ENCODE measurements around the gene GH2.
"Not testable (repeated sequence)": the region's sequence is repeated elsewhere in the genome, so short reads cannot be mapped to it uniquely, and the experiment has no call there.

Gene GH2

GRCh38 chr17:63881935-63882601 lies at the start of gene GH2:
Gene GH2 (minus strand): TSS chr17:63881944. CDS start chr17:63881801, 143 bp downstream.
- peak; percentile 73 for DNase-seq (ENCODE audit: low spot score)

- DNase-seq (ENCODE audit: low spot score), result peak; percentile 3
Measured at GRCh38 chr17:63930951-63931575, 49.3 kb upstream of the GH2 start.

DNA sequence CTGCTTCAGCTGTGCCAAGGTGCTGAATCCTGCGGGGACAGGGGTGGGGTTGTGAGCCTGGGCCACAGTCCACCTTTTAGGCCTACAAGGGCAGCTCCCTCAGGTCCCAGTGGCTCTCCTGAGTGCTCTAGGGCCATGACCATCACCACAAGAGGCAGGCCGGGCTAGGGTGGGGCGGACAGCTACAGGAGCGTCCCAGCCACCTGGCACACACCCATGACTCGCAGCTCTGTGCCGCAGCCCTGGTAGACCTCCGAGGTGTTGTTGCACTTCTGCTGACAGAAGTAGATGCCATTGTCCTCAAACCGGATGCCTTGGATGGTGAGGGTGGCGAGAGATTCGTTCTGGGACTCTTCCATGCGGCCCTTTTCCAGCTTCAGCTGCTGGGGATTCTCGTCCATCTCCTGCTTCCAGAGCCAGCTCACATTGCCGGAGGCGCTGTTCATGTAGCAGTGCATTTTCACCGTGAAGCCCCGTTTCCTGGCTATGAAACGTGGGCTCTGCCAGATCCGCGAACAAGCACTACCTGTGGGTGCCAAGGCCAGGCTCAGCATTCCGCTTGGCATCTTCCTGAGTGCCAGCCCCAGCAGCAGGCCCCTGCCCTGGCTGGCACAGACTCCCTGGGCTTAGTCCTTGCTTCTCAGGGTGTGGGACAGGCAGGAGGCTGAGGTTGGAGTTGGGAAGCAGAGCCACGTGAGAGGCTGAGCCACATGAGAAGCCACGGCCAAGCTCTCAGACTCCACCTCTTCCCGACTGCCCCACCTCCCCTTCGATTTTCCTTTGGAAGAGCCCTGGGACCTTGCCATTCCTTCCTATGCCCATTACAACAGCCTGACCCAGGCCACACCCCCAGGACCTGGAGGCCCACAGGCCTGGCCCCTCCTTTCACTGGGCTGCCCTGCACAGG lies 48.4 kb upstream of the GH2 start:
- DNase-seq (ENCODE audit: low spot score), result peak; percentile 6

DNA sequence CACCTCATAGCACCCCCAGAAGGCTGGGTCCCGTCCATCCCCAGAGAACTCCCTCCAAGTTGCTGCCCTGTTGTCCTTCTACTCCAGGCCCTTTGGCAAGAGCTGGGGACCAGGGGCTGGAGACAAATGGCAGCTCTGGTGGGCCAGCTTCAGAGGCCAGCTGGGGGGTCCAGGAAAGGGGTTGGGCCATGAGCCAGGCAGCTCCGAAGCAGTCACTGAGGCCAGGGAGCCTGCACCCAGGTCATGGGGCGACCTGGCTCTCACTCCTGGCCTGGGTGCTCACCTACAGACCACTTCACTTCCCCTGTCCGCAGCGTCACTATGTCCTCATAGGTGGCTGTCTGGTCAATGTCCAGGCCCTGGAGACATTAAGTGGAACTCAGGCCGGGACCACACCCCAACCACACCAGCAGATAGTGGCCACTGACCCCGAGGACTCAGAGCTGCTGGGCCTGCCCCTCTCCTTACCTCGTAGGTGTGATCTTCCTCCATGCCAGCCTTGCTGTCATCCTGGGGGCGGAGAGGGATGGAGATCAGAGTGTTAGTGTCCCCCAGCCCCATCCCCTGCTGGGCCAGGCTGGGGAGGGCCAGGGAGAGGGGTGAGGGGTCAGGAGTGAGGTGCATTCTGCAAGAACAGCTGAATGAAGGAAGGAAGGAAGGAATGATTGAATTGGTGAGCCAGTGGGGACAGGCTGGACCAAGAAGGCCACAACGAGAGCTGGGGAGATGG lies 47.4 kb upstream of the GH2 start:
- peak; percentile 4 for DNase-seq (ENCODE audit: low spot score)

DNA sequence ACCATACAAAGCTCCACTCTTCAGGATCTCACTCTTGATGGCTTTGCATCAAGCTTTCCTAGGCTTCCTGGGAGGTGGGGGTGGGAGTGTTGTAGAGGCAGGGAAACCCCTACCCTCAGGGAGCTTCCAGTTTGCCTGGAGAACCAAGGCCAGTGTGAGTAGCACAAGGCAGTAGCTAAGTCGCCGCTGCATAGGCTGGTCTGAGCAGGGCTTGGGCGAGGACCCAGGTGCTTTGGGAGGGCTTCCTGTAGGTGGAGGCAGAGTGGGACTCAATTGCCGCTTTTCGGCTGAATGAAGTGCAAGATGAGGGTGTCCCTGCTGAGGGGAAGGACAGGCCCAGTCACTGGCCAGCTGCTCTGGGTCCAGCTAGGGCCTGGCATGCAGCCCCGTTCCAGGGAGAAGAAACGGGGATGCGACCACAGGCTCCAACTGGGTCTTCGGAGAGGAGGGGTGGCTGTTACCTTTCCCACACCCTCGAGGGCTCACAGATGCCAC lies 46.5 kb upstream of the GH2 start:
- DNase-seq (ENCODE audit: low spot score), result peak; percentile 1

- DNase-seq (ENCODE audit: low spot score), result peak; percentile 9
Measured at GRCh38 chr17:63927464-63928171, 45.9 kb upstream of the GH2 start.

DNA sequence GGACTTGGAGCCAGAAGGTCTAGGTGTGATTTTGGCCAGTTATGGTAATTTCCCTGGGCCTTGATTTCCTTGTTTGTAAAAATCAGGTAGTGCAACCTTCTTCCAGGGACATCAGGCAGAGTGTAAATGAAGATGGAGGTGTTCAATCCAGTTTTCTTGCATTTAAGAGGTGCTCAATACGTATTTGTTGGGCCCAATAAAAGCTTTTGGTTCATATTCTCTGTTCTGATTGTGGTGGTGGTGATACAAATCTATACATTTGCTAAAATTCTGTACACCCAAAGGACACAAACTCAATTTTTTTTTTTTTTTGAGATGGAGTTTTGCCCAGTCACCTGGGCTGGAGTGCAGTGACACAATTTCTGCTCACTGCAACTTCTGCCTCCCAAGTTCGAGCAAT lies 44.4 kb upstream of the GH2 start:
- no peak for DNase-seq (ENCODE audit: low spot score)

- no peak for DNase-seq (ENCODE audit: low spot score)
Measured at GRCh38 chr17:63925615-63926014, 43.9 kb upstream of the GH2 start.

GRCh38 chr17:63922402-63922801 lies 40.7 kb upstream of the GH2 start:
- DNase-seq (ENCODE audit: low spot score), result not testable (repeated sequence)

DNA sequence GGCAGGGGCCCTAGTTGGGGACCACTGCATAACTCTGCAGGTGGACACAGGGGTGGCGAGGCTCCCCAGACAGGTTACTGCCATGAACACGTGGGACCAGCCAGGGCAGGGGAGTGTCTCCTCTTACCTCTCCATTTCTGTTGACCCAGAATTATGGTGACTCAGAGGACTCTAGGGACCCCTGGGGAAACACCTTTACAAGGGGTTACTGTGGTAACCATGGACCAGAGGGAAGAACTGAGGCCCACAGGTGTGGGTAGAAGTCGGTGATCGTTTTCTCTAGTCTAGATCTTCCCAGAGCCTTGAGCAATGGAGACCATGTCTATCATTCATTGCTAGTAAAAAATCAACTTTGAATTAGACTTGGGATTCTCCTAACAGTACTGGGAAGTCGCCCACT lies 39.0 kb upstream of the GH2 start:
- not testable (repeated sequence) for DNase-seq (ENCODE audit: low spot score)

- DNase-seq (ENCODE audit: low spot score), result not testable (repeated sequence)
Measured at GRCh38 chr17:63920050-63920449, 38.3 kb upstream of the GH2 start.

- DNase-seq (ENCODE audit: low spot score), result peak; percentile 76
Measured at GRCh38 chr17:63919311-63919723, 37.6 kb upstream of the GH2 start.

GRCh38 chr17:63918789-63919305 lies 37.1 kb upstream of the GH2 start, which contains the start of gene GH1:
Gene GH1 (minus strand): TSS chr17:63918839. CDS start chr17:63918776, 63 bp downstream.
- DNase-seq (ENCODE audit: low spot score), result not testable (repeated sequence)

GRCh38 chr17:63918305-63918704 lies 36.6 kb upstream of the GH2 start:
- no peak for DNase-seq (ENCODE audit: low spot score)

DNA sequence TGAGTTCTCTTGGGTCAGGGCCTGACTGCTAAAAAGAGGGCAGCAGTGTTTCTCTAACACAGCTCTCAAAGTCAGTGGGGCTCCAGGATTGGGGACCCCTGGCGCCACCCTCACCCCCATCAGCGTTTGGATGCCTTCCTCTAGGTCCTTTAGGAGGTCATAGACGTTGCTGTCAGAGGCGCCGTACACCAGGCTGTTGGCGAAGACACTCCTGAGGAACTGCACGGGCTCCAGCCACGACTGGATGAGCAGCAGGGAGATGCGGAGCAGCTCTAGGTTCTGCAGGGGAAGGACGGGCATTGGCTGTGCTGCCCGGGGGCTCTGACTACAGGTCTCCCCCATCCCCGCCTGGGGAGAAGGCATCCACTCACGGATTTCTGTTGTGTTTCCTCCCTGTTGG lies 35.9 kb upstream of the GH2 start:
- DNase-seq (ENCODE audit: low spot score), result no peak

- DNase-seq (ENCODE audit: low spot score), result not testable (repeated sequence)
Measured at GRCh38 chr17:63917206-63917605, 35.5 kb upstream of the GH2 start.

GRCh38 chr17:63916566-63917185 lies 34.9 kb upstream of the GH2 start:
- no peak for DNase-seq (ENCODE audit: low spot score)

- not testable (repeated sequence) for DNase-seq (ENCODE audit: low spot score)
Measured at GRCh38 chr17:63915753-63916152, 34.0 kb upstream of the GH2 start.

DNA sequence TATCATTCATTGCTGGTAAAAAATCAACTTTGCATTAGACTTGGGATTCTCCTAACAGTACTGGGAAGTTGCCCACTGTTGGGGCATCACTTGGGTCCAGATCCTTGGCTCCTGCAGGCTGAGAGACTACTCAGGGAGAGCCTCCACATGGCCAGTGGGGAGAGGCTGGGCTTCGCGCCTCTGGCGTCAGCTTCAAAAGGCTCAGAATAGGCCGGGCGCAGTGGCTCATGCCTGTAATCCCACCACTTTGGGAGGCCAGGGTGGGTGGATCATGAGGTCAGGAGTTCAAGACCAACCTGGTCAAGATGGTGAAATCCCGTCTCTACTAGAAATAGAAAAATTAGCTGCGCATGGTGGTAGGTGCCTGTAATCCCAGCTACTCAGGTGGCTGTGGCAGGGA lies 32.7 kb upstream of the GH2 start:
- DNase-seq (ENCODE audit: low spot score), result no peak

- DNase-seq (ENCODE audit: low spot score), result peak; percentile 56
Measured at GRCh38 chr17:63911657-63912100, 29.9 kb upstream of the GH2 start.
